Measurements from ENCODE around the gene SKP1.

SKP1 gene

DNA sequence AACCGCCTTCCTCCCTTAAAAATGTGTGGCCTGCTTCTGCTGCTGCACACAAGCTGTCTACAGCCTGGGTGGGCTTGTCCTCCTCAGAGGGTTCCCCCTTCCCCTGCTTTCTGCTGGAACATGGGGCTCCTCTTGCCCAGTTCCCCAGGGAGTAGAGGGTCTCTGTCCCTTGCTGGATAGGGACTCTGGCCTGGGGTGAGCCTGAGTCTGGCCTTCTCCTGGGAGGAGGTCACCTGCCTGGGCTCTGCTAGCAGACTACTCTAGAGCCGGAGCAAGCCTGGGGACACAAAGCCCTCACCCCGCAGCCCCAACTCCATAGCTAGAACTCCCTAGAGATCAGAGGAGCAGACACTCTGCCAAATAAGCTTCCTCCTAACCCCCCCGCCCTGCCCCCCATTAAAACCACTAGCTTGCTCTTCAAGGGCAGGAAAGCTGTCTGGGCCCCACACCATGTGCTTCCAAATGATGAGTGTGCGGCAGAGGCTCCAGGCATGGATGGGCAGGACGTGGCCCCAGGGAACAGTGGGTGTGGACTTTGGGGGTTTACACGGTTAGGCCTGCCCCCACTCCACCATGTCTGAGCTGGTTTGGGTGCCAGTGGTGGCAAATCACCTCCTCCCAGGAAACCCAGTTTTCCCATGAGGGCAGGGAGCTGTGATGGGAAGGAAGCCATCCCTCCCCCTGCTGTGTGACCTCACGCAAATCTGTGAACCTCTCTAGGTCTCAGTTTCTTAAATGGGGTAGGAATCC, 52.3 kb downstream of the SKP1 start:
- FAIRE-seq (no peak), DNase-seq (ENCODE audit: insufficient read length, low spot score) (no peak)
- TF ChIP-seq POLR2AphosphoS5 (IDR thresholded peaks at IDR 0.05; ENCODE audit: low read depth, low read length) (no peak), TAF1 (IDR thresholded peaks at IDR 0.05; ENCODE audit: low read depth, low read length) (no peak), POLR2A (IDR thresholded peaks at IDR 0.05; ENCODE audit: low read depth, low read length) (no peak), SPI1 (IDR thresholded peaks at IDR 0.05; ENCODE audit: low read depth, low read length) (no peak), POU2F2 (IDR thresholded peaks at IDR 0.05; ENCODE audit: low read depth, low read length) (no peak), PAX5 (IDR thresholded peaks at IDR 0.05; ENCODE audit: insufficient read depth, low read length, severe bottlenecking) (no peak)

DNA sequence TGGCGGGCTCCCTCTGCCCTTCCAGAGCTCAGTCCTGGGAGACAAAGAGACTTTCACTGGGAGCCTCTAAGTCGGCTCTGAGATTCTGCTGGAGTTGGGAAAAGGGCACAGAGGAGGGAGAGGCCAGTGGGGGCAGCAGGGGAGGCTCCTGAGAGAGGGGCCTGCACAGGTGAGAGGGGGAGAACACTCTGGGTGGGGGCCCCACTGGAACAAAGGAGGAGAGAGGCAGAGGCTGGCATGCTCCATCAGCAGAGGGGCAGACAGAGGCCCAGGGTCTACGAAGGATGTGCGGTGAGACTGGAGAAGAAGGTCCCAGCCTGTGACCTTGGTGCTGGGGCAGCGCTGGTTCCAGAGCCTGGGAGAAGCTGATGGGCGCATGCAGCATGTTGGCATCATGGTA, 53.4 kb downstream of the SKP1 start:
- FAIRE-seq: peak; percentile 13
- DNase-seq (ENCODE audit: insufficient read length, low spot score): no peak
- TF ChIP-seq POU2F2 (IDR thresholded peaks at IDR 0.05; ENCODE audit: low read depth, low read length) (no peak), SPI1 (IDR thresholded peaks at IDR 0.05; ENCODE audit: low read depth, low read length) (no peak), PAX5 (IDR thresholded peaks at IDR 0.05; ENCODE audit: insufficient read depth, low read length, severe bottlenecking) (no peak), POLR2A (IDR thresholded peaks at IDR 0.05; ENCODE audit: low read depth, low read length) (no peak), TAF1 (IDR thresholded peaks at IDR 0.05; ENCODE audit: low read depth, low read length) (no peak), POLR2AphosphoS5 (IDR thresholded peaks at IDR 0.05; ENCODE audit: low read depth, low read length) (no peak)

DNA sequence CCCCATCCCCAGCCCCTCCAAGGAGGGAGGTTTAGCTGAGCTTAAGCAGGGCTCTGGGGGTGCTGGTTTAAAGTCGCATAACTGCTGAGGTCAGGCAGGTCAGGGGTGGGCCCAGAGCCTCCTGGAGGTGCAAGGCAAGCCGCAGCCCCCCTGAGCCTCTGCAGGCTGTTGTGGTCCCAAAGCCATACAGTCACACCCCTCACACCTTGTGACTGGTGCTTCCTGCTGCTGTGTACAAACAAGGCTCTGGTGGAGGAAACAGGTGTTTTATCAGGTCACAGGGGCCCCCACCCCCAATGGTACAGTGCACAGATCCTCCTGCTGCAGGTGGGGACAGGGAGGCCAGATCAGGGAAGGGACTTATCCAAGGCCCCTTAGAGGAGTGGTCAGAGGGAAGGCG, 54.2 kb downstream of the SKP1 start:
- FAIRE-seq: no peak
- TF ChIP-seq SPI1 (IDR thresholded peaks at IDR 0.05; ENCODE audit: low read depth, low read length) (no peak), POLR2AphosphoS5 (IDR thresholded peaks at IDR 0.05; ENCODE audit: low read depth, low read length) (no peak), POU2F2 (IDR thresholded peaks at IDR 0.05; ENCODE audit: low read depth, low read length) (no peak), PAX5 (IDR thresholded peaks at IDR 0.05; ENCODE audit: insufficient read depth, low read length, severe bottlenecking) (no peak), TAF1 (IDR thresholded peaks at IDR 0.05; ENCODE audit: low read depth, low read length) (no peak), POLR2A (IDR thresholded peaks at IDR 0.05; ENCODE audit: low read depth, low read length) (no peak)

DNA sequence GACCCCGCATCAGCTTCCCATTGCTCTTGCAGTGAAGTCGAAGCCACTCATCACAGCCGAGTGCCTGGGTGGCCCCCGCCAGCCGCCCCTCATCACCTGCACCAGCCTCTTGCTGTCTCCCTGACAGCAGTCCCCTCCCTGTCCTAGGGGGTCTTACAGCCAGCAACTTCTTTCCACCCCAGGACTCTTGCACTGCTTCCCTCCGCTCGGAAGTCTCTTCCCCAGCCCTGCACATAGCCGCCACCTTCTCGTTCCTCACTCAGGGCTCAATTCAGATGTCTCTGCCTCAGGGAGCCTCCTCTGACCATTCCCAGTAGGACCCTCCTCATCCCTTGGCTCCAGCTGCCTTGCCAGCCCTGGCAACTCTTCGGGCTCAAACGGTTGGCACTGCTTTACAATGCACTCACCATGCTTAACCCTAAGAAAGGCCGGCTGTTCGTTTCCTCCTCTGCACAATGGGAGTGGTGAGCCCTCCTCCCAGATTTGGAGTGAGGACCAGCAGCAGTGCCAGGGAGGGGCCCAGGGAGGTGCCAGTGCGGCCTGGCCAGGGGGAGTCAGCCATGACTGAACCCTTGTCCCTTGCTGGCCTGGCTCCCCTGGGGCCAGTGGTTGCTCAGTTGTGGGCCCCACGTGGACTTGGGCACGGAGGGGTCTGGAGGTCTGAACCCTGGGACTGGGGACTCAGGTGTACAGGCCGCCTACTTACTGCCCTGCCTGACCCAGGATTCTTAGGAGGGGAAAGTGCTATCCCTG, 56.2 kb downstream of the SKP1 start:
- FAIRE-seq (no peak), DNase-seq (ENCODE audit: insufficient read length, low spot score) (no peak)
- TF ChIP-seq TAF1 (IDR thresholded peaks at IDR 0.05; ENCODE audit: low read depth, low read length): no peak
- no peak for TF ChIP-seq POLR2A (IDR thresholded peaks at IDR 0.05; ENCODE audit: low read depth, low read length)
- TF ChIP-seq SPI1 (IDR thresholded peaks at IDR 0.05; ENCODE audit: low read depth, low read length): no peak
- TF ChIP-seq PAX5 (IDR thresholded peaks at IDR 0.05; ENCODE audit: insufficient read depth, low read length, severe bottlenecking): no peak
- TF ChIP-seq POU2F2 (IDR thresholded peaks at IDR 0.05; ENCODE audit: low read depth, low read length): no peak
- no peak for TF ChIP-seq POLR2AphosphoS5 (IDR thresholded peaks at IDR 0.05; ENCODE audit: low read depth, low read length)

More for the DNA sequence above, 54.2 kb downstream of the SKP1 start:
- DNase-seq (ENCODE audit: insufficient read length, low spot score): no peak

DNA sequence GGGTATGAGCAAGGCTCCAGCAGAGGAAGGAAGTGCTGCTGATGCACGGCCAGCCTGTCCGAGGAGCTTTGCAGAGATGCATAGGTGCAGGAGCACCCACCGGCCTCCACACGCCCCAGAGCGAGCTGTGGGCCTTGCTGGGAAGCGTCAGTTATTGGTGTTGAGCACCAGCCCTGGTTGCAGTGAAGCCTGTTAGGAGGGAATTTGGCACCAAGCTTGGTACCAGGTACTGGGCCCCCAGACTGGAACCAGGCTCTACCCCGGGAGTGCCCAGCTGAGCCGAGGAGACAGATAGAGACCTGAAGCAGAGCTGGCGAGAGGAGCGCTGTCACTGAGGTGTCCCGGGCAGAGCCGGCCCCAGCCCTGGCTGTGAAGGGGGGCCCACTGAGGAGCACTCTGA, 57.0 kb downstream of the SKP1 start:
- no peak for TF ChIP-seq SPI1 (IDR thresholded peaks at IDR 0.05; ENCODE audit: low read depth, low read length)
- no peak for TF ChIP-seq TAF1 (IDR thresholded peaks at IDR 0.05; ENCODE audit: low read depth, low read length)
- no peak for TF ChIP-seq POLR2A (IDR thresholded peaks at IDR 0.05; ENCODE audit: low read depth, low read length)
- no peak for TF ChIP-seq PAX5 (IDR thresholded peaks at IDR 0.05; ENCODE audit: insufficient read depth, low read length, severe bottlenecking)
- TF ChIP-seq POU2F2 (IDR thresholded peaks at IDR 0.05; ENCODE audit: low read depth, low read length): no peak
- TF ChIP-seq POLR2AphosphoS5 (IDR thresholded peaks at IDR 0.05; ENCODE audit: low read depth, low read length): no peak
- FAIRE-seq (no peak), DNase-seq (ENCODE audit: insufficient read length, low spot score) (no peak)

DNA sequence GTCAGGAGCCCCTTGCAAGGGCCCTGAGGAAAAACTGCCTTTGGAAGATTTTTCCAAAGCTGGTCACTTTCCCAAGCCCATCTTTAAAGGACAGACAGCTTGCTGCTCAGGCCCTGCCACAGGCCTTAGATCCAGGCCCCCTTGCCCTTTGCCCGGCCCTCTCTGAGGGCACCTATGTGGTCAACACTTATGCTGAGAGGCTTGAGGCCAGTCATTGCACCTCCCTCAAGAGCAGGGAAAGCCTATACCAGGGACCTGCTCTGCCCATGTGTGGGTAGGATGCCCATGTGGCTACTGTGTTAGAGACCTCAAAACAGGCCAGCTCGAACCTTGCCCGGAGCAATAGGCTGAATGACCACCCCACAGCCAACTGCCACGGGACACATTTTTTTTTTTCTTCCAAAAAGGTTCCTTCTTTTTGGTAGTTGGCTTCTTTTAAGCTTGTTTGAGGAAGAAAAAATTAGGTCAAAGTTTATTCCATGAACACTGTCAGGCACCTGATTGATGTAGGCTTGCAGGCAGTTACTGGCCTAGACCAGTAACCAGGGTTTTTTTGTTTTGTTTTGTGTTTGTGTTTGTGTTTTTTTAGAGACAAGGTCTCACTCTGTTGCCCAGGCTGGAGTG, 58.4 kb downstream of the SKP1 start:
- TF ChIP-seq POLR2A (IDR thresholded peaks at IDR 0.05; ENCODE audit: low read depth, low read length): no peak
- no peak for TF ChIP-seq POLR2AphosphoS5 (IDR thresholded peaks at IDR 0.05; ENCODE audit: low read depth, low read length)
- TF ChIP-seq SPI1 (IDR thresholded peaks at IDR 0.05; ENCODE audit: low read depth, low read length): no peak
- TF ChIP-seq TAF1 (IDR thresholded peaks at IDR 0.05; ENCODE audit: low read depth, low read length): no peak
- no peak for TF ChIP-seq POU2F2 (IDR thresholded peaks at IDR 0.05; ENCODE audit: low read depth, low read length)
- no peak for TF ChIP-seq PAX5 (IDR thresholded peaks at IDR 0.05; ENCODE audit: insufficient read depth, low read length, severe bottlenecking)
- FAIRE-seq (no peak), DNase-seq (ENCODE audit: insufficient read length, low spot score) (no peak)

DNA sequence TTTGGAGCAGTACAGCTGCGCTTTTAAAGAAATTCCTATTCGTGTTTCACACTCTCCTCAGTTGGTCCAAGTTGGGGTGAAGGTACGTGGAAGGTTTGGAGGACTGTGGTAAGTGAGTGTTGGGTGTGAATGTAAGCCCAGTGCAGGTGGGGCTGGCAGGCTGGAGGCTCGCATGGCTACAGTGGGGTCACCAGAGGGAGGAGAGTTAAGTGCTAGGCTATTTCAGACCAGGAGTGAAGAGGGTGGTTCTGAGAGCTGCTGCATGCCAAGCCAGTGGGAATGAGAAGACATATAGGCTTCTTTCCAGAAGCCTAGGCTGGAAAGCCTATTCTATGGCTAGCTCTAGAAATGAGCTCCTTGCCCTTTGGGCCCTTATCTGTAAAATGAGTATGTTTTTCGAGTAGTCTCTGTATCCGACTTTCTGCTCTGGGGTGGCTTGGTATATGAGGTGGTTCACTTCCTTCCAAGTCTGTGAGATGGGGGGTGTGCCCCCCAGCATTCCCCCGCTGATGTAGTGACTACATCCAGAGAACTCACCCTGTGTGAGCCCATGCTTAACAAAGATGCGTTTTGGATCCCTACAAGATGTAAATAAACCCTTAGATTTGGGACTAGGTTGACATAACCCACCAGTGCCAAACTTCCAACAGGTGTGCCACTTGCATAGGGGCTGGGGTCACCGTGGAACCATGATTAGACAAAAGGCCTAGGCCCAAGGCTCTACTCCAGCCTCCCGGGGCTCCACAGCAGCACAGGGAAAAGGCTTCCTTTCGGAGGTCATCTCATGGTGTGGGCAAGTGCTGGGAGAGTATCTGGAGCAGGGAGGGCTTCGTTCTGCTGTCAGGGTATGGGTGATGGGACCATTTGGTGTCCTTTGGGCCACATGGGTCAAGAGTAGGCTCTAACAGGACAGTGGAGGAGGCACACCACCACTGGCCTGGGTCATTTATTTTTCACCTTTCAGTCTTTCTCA, 59.7 kb downstream of the SKP1 start:
- DNase-seq (ENCODE audit: insufficient read length, low spot score) (no peak), FAIRE-seq (no peak)
- TF ChIP-seq PAX5 (IDR thresholded peaks at IDR 0.05; ENCODE audit: insufficient read depth, low read length, severe bottlenecking): no peak
- TF ChIP-seq POLR2AphosphoS5 (IDR thresholded peaks at IDR 0.05; ENCODE audit: low read depth, low read length): no peak
- no peak for TF ChIP-seq POLR2A (IDR thresholded peaks at IDR 0.05; ENCODE audit: low read depth, low read length)
- no peak for TF ChIP-seq SPI1 (IDR thresholded peaks at IDR 0.05; ENCODE audit: low read depth, low read length)
- no peak for TF ChIP-seq POU2F2 (IDR thresholded peaks at IDR 0.05; ENCODE audit: low read depth, low read length)
- no peak for TF ChIP-seq TAF1 (IDR thresholded peaks at IDR 0.05; ENCODE audit: low read depth, low read length)

DNA sequence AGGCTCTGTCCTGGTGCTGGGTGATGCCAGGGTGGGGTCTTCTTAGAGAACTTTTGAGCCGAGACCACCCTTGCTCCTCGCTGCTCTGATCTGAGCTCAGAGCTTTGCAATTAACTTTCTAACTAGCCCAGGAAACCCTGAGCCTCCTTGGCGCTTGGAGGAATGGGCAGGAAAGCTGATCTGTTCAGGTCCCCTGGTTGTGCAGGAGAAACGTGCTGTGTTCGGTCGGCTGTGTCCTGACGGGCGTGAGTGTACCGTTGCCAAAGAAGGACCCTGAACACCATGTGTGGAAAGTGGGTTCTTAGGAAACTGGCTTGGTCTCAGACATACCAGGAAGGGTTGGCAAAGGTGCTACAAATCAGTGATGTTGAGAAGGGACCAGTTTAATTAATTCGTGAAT, 60.5 kb downstream of the SKP1 start:
- DNase-seq (ENCODE audit: insufficient read length, low spot score) (no peak), FAIRE-seq (no peak)
- no peak for TF ChIP-seq POLR2AphosphoS5 (IDR thresholded peaks at IDR 0.05; ENCODE audit: low read depth, low read length)
- TF ChIP-seq SPI1 (IDR thresholded peaks at IDR 0.05; ENCODE audit: low read depth, low read length): no peak
- TF ChIP-seq POLR2A (IDR thresholded peaks at IDR 0.05; ENCODE audit: low read depth, low read length): no peak
- no peak for TF ChIP-seq TAF1 (IDR thresholded peaks at IDR 0.05; ENCODE audit: low read depth, low read length)
- TF ChIP-seq PAX5 (IDR thresholded peaks at IDR 0.05; ENCODE audit: insufficient read depth, low read length, severe bottlenecking): no peak
- TF ChIP-seq POU2F2 (IDR thresholded peaks at IDR 0.05; ENCODE audit: low read depth, low read length): no peak

Data from GM12891 (cell line).